Measurements from ENCODE around the gene ATG10.

- TF ChIP-seq CTCF (IDR thresholded peaks at IDR 0.05; ENCODE audit: borderline replicate concordance, extremely low read depth, low read length, poor library complexity, severe bottlenecking) (no peak), EZH2 (IDR thresholded peaks at IDR 0.05; ENCODE audit: borderline replicate concordance, low read depth, low read length, severe bottlenecking) (no peak)
Measured at GRCh38 chr5:82147860-82148573, 176.2 kb downstream of the ATG10 start.
